ENCODE data around the gene ELN.

- TF ChIP-seq, protein P1, sequence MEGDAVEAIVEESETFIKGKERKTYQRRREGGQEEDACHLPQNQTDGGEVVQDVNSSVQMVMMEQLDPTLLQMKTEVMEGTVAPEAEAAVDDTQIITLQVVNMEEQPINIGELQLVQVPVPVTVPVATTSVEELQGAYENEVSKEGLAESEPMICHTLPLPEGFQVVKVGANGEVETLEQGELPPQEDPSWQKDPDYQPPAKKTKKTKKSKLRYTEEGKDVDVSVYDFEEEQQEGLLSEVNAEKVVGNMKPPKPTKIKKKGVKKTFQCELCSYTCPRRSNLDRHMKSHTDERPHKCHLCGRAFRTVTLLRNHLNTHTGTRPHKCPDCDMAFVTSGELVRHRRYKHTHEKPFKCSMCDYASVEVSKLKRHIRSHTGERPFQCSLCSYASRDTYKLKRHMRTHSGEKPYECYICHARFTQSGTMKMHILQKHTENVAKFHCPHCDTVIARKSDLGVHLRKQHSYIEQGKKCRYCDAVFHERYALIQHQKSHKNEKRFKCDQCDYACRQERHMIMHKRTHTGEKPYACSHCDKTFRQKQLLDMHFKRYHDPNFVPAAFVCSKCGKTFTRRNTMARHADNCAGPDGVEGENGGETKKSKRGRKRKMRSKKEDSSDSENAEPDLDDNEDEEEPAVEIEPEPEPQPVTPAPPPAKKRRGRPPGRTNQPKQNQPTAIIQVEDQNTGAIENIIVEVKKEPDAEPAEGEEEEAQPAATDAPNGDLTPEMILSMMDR (IDR thresholded peaks at IDR 0.05) = no peak
- TF ChIP-seq EZH2 (IDR thresholded peaks at IDR 0.05) (no peak), EZH2phosphoT487 (IDR thresholded peaks at IDR 0.05) (no peak)
Observed at GRCh38 chr7:74033372-74034311, 5.7 kb downstream of the ELN start.
